HepG2 (cell line): ENCODE data around the gene RPS5. TPM values are rescaled to one million over a fixed set of nuclear protein-coding genes. Genes with fewer than 3 reads are reported as not detected.

Experiments
- ATAC-seq: fragments of 200-7000 bp; cut with Tn5 transposase; 3 replicates; pipeline ENCODE4 v1.9.1; 2020; ENCODE audit warnings: mild to moderate bottlenecking, moderate library complexity
- BruUV-seq: library from RNA; stranded (reverse); fragments of 400-500 nt; replicated peaks from 2 replicates; lab custom pipeline; 2021; lab: Mats Ljungman, UMichigan
- CTCF ChIA-PET: fragments of 300-600 bp; formaldehyde crosslinking; extraction: SDS; loops from one replicate; lab custom pipeline; 2021; ENCODE audit warnings: low total read pairs, inconsistent platforms, low intra/inter-chr PET ratio; lab: Yijun Ruan, JAX
- POLR2A ChIA-PET: fragments of 350-600 bp; sonication (Branson Sonifier 250); formaldehyde crosslinking; loops from one replicate; lab custom pipeline; 2020; ENCODE audit warnings: antibody characterized with exemption, inconsistent platforms; lab: Yijun Ruan, JAX
- DNase-seq: peaks from one replicate; pipeline ENCODE4 v3.0.0-alpha.2; 2015; ENCODE audit warnings: low spot score
- FAIRE-seq: peaks from 3 replicates; lab custom pipeline; 2011; peaks lifted over from hg19 to GRCh38; lab: Jason Lieb, UNC
- H2AFZ ChIP-seq: one replicate; pipeline ENCODE4 v1.6.1; 2011; ENCODE audit warnings: low read length, inconsistent platforms
- H3K27ac ChIP-seq: fragments of 300-600 bp; 3 replicates; pipeline ENCODE4 v1.8.0; 2011; ENCODE audit warnings: mixed run types, mild to moderate bottlenecking, mixed read lengths, low read length, inconsistent platforms; ENCODE audit not compliant: insufficient read depth; ENCODE audit errors: extremely low read length
- H3K27me3 ChIP-seq, 2 experiments: fragments of 200-600 bp in 1 of 2; 2 replicates in 1 of 2; 3 replicates in 1 of 2; pipeline versions ENCODE4 v1.6.0 to v1.8.0; 2011; ENCODE audit warnings: low read length in 2 of 2, mild to moderate bottlenecking in 2 of 2, moderate library complexity in 2 of 2, inconsistent platforms in 1 of 2; ENCODE audit not compliant: insufficient read depth in 2 of 2, control insufficient read depth in 1 of 2
- H3K36me3 ChIP-seq, 2 experiments: fragments of 200-600 bp in 1 of 2; replicated peaks in 1 of 2; 2 replicates in 1 of 2; 3 replicates in 1 of 2; pipeline versions ENCODE4 v1.5.1 to v1.8.0; 2011; ENCODE audit warnings: low read length in 2 of 2, inconsistent platforms in 1 of 2; ENCODE audit not compliant: insufficient read depth in 2 of 2, control insufficient read depth in 1 of 2
- H3K4me1 ChIP-seq: 2 replicates; pipeline ENCODE4 v1.5.1; 2012; ENCODE audit warnings: low read length, inconsistent platforms; ENCODE audit not compliant: insufficient read depth
- H3K4me2 ChIP-seq: 2 replicates; pipeline ENCODE4 v1.6.0; 2011; ENCODE audit warnings: low read depth, low read length, inconsistent platforms
- H3K4me3 ChIP-seq, 3 experiments: fragments of 200-600 bp in 1 of 3; sonication (generic), shearing (Covaris generic) in 1 of 3; replicated peaks in 1 of 3; 2 replicates each; pipeline ENCODE4 v1.5.1; 2011 to 2016; ENCODE audit warnings: low read length in 3 of 3, inconsistent platforms in 2 of 3, low read depth in 2 of 3, mild to moderate bottlenecking in 2 of 3, control low read depth in 1 of 3, mixed read lengths in 1 of 3; ENCODE audit not compliant: insufficient read depth in 1 of 3
- H3K79me2 ChIP-seq: one replicate; pipeline ENCODE4 v1.6.1; 2011; ENCODE audit warnings: low read length, inconsistent platforms; ENCODE audit not compliant: insufficient read depth
- H3K9ac ChIP-seq: 2 replicates; pipeline ENCODE4 v1.6.0; 2011; ENCODE audit warnings: mild to moderate bottlenecking, low read depth, low read length, inconsistent platforms; ENCODE audit not compliant: insufficient read depth
- H3K9me3 ChIP-seq: 2 replicates; pipeline ENCODE4 v1.5.1; 2012; ENCODE audit warnings: mild to moderate bottlenecking, low read length
- H4K20me1 ChIP-seq: 2 replicates; pipeline ENCODE4 v1.6.0; 2011; ENCODE audit warnings: inconsistent platforms, mild to moderate bottlenecking, low read length, moderate library complexity; ENCODE audit not compliant: insufficient read depth
- ARID2 ChIP-seq: sonication (generic); formaldehyde crosslinking; IDR thresholded peaks from 2 replicates; pipeline ENCODE4 v1.8.1; 2022; ENCODE audit warnings: mild to moderate bottlenecking, missing genetic modification reagents, borderline replicate concordance
- GFI1 ChIP-seq: sonication (generic); formaldehyde crosslinking; IDR thresholded peaks from 2 replicates; pipeline ENCODE4 v1.5.0; 2020; ENCODE audit warnings: missing genetic modification reagents, mild to moderate bottlenecking, borderline replicate concordance
- HNF4G ChIP-seq, 2 experiments: sonication (generic) in 1 of 2; formaldehyde crosslinking in 1 of 2; IDR thresholded peaks; 2 replicates each; pipeline versions ENCODE4 v1.4.0 to v1.6.1; 2011 to 2020; ENCODE audit warnings: borderline replicate concordance in 2 of 2, low read depth in 2 of 2, mild to moderate bottlenecking in 2 of 2, low read length in 1 of 2, missing genetic modification reagents in 1 of 2, moderate library complexity in 1 of 2
- KAT8 ChIP-seq: IDR thresholded peaks from 2 replicates; pipeline ENCODE4 v1.6.1; 2016; ENCODE audit warnings: missing genetic modification reagents, missing compliant biosample characterization
- KLF16 ChIP-seq, 2 experiments: sonication (generic) in 1 of 2; formaldehyde crosslinking in 1 of 2; IDR thresholded peaks; 2 replicates each; pipeline versions ENCODE4 v1.6.1 to v1.8.0; 2016 to 2023; ENCODE audit warnings: missing genetic modification reagents in 2 of 2, missing compliant biosample characterization in 1 of 2
- PRPF4 ChIP-seq: fragments of 200-400 bp; formaldehyde crosslinking; IDR thresholded peaks from 2 replicates; pipeline ENCODE4 v1.6.1; 2016; ENCODE audit warnings: low read length, low read depth; ENCODE audit not compliant: poor library complexity, severe bottlenecking
- RCOR2 ChIP-seq: IDR thresholded peaks from 2 replicates; pipeline ENCODE4 v1.6.1; 2016; ENCODE audit warnings: missing biosample characterization, missing genetic modification reagents
- TP53 ChIP-seq: sonication (generic); formaldehyde crosslinking; conservative IDR thresholded peaks from 2 replicates; pipeline ENCODE4 v1.4.0; 2020; ENCODE audit warnings: missing genetic modification reagents
- ZBTB38 ChIP-seq: sonication (generic); formaldehyde crosslinking; IDR thresholded peaks from 2 replicates; pipeline ENCODE4 v1.5.1; 2020; ENCODE audit warnings: mild to moderate bottlenecking, missing genetic modification reagents
- ZNF790 ChIP-seq: sonication (generic); formaldehyde crosslinking; IDR thresholded peaks from 2 replicates; pipeline ENCODE4 v1.8.0; 2022; ENCODE audit warnings: missing genetic modification reagents, mild to moderate bottlenecking, borderline replicate concordance
- WGBS: methylation state at CpG from one replicate; pipeline ENCODE4 v1.1.6; 2017; ENCODE audit warnings: low lambda C conversion rate; 5-methylcytosine and 5-hydroxymethylcytosine counted together
- in situ Hi-C: cut with HindIII; loops from 2 replicates; pipeline ENCODE4 v1.10.0; 2017; ENCODE audit warnings: low pct_unique_long_range_greater_than_20kb; ENCODE audit not compliant: extremely low pct_ligation_motif_present
- intact Hi-C: fragments of 100-400 bp; cut with micrococcal nuclease; formaldehyde crosslinking; loops from one replicate; pipeline ENCODE4 v1.10.0; 2022; ENCODE audit not compliant: unreplicated experiment
- polyA plus RNA-seq, 8 experiments: library from polyadenylated mRNA; depleted of rRNA in 3 of 8; stranded (reverse) in 7 of 8; unstranded in 1 of 8; fragments of >200 nt; fragmentation: Illumina TruSeq in 4 of 8; extraction: Trizol in 4 of 8; gene quantifications; 2 replicates each; pipeline versions ENCODE4 v1.2.1 to v1.2.3, GENCODE V29; 2011 to 2016; ENCODE audit warnings: low read depth in 4 of 8, missing spikeins in 1 of 8, mixed read lengths in 1 of 8; ENCODE audit not compliant: insufficient read depth in 1 of 8
- total RNA-seq, 5 experiments: library from RNA; depleted of rRNA; stranded (reverse); fragments of >200 nt; fragmentation: Illumina TruSeq; extraction: Trizol; gene quantifications; 2 replicates each; pipeline ENCODE4 v1.2.3, GENCODE V29; 2016; ENCODE audit warnings: low read depth in 1 of 5
- TF ChIP-seq, protein P1 (sequence below): sonication (generic); formaldehyde crosslinking; IDR thresholded peaks from 2 replicates; pipeline ENCODE4 v1.4.0; 2020; ENCODE audit warnings: missing genetic modification reagents, borderline replicate concordance
- TF ChIP-seq, protein P2 (sequence below): sonication (generic); formaldehyde crosslinking; IDR thresholded peaks from 2 replicates; pipeline ENCODE4 v1.5.0; 2020; ENCODE audit warnings: mild to moderate bottlenecking, missing genetic modification reagents, moderate library complexity
- TF ChIP-seq, protein P3 (sequence below): sonication (generic); formaldehyde crosslinking; IDR thresholded peaks from 2 replicates; pipeline ENCODE4 v1.5.0; 2020; ENCODE audit warnings: mild to moderate bottlenecking, missing genetic modification reagents, borderline replicate concordance

The RPS5 gene
- total and polyA plus RNA-seq, 2 of the 13 experiments (the other 11 are each of a cell fraction or from before 2014, with no cell fraction given): 1,544 to 4,408 TPM

DNA sequence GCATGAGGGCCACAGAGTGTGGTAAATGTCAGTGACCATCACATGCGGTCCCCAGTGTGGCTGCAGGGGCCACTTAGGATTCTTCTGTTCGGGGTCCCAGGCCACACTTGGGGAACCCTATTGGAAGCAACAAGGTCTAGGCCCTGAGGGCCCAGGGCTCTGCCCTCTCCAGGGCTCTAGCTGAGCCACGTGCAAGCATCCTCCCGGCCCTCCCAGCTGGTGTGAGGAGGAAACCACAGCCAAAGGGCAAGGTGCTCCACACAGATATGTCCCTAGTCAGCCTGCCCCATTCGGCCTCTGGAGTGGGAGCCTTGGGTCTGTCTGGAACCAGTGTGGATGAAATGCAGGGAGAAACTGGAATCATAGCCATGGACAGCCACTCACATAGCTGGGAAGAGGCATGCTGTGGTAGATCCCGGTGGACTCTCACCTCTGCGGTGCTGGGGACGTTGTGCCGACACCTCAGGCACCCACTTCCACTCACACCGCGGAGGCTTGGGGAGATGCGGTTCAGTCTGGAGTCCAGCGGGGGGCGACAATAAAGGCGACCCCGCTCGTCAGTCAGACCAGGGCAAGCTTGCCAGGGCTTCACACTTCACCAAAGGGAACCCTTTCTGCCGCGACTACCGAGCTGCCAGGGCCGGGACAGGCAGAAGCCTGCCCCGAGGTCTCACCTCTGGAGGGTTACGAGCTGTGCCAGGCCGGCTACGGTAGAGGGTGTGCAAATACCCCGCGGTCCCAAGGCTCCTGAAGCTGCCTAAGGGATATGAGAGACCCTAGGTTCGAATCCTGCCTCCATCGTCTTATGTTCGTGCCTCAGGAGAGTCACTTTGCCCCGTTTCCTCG is 20.3 kb upstream of the RPS5 start:
- intact Hi-C loops: no loop called here
- POLR2A ChIA-PET: no interaction called here
- no peak for TF ChIP-seq RCOR2
- TF ChIP-seq, protein P1, sequence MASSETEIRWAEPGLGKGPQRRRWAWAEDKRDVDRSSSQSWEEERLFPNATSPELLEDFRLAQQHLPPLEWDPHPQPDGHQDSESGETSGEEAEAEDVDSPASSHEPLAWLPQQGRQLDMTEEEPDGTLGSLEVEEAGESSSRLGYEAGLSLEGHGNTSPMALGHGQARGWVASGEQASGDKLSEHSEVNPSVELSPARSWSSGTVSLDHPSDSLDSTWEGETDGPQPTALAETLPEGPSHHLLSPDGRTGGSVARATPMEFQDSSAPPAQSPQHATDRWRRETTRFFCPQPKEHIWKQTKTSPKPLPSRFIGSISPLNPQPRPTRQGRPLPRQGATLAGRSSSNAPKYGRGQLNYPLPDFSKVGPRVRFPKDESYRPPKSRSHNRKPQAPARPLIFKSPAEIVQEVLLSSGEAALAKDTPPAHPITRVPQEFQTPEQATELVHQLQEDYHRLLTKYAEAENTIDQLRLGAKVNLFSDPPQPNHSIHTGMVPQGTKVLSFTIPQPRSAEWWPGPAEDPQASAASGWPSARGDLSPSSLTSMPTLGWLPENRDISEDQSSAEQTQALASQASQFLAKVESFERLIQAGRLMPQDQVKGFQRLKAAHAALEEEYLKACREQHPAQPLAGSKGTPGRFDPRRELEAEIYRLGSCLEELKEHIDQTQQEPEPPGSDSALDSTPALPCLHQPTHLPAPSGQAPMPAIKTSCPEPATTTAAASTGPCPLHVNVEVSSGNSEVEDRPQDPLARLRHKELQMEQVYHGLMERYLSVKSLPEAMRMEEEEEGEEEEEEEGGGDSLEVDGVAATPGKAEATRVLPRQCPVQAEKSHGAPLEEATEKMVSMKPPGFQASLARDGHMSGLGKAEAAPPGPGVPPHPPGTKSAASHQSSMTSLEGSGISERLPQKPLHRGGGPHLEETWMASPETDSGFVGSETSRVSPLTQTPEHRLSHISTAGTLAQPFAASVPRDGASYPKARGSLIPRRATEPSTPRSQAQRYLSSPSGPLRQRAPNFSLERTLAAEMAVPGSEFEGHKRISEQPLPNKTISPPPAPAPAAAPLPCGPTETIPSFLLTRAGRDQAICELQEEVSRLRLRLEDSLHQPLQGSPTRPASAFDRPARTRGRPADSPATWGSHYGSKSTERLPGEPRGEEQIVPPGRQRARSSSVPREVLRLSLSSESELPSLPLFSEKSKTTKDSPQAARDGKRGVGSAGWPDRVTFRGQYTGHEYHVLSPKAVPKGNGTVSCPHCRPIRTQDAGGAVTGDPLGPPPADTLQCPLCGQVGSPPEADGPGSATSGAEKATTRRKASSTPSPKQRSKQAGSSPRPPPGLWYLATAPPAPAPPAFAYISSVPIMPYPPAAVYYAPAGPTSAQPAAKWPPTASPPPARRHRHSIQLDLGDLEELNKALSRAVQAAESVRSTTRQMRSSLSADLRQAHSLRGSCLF: no peak
- no peak for TF ChIP-seq GFI1 (CRISPR knock-in tag)
- no peak for TF ChIP-seq PRPF4
- peak; percentile 86 for TF ChIP-seq ZBTB38
- TF ChIP-seq HNF4G (IDR thresholded peaks at IDR 0.05; ENCODE audit: borderline replicate concordance, low read depth, low read length): no peak
- no peak for TF ChIP-seq HNF4G (CRISPR knock-in tag; IDR thresholded peaks at IDR 0.05; ENCODE audit: borderline replicate concordance, low read depth)
- no peak for TF ChIP-seq KLF16 (CRISPR knock-in tag; IDR thresholded peaks at IDR 0.05)
- TF ChIP-seq TP53 (CRISPR knock-in tag): no peak
- no peak for TF ChIP-seq ARID2 (CRISPR knock-in tag)
- TF ChIP-seq ZNF790 (CRISPR knock-in tag): no peak
- TF ChIP-seq, protein P2, sequence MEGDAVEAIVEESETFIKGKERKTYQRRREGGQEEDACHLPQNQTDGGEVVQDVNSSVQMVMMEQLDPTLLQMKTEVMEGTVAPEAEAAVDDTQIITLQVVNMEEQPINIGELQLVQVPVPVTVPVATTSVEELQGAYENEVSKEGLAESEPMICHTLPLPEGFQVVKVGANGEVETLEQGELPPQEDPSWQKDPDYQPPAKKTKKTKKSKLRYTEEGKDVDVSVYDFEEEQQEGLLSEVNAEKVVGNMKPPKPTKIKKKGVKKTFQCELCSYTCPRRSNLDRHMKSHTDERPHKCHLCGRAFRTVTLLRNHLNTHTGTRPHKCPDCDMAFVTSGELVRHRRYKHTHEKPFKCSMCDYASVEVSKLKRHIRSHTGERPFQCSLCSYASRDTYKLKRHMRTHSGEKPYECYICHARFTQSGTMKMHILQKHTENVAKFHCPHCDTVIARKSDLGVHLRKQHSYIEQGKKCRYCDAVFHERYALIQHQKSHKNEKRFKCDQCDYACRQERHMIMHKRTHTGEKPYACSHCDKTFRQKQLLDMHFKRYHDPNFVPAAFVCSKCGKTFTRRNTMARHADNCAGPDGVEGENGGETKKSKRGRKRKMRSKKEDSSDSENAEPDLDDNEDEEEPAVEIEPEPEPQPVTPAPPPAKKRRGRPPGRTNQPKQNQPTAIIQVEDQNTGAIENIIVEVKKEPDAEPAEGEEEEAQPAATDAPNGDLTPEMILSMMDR (CRISPR knock-in tag): peak; percentile 35
- no peak for TF ChIP-seq KAT8
- TF ChIP-seq, protein P3, sequence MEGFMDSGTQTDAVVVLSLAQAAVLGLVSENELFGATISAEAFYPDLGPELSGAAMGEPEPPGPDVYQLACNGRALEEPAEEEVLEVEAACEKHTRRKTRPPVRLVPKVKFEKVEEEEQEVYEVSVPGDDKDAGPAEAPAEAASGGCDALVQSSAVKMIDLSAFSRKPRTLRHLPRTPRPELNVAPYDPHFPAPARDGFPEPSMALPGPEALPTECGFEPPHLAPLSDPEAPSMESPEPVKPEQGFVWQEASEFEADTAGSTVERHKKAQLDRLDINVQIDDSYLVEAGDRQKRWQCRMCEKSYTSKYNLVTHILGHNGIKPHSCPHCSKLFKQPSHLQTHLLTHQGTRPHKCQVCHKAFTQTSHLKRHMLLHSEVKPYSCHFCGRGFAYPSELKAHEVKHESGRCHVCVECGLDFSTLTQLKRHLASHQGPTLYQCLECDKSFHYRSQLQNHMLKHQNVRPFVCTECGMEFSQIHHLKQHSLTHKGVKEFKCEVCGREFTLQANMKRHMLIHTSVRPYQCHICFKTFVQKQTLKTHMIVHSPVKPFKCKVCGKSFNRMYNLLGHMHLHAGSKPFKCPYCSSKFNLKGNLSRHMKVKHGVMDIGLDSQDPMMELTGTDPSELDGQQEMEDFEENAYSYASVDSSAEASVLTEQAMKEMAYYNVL: no peak

More for the DNA sequence above, 20.3 kb upstream of the RPS5 start:
- Histone ChIP-seq H3K27ac (no peak overlapping the region), H3K79me2 (no peaks in the 10 kb centered on the region), H2AFZ (no peak overlapping the region), H3K36me3 (no peaks in the 10 kb centered on the region), H3K4me3 (no peak overlapping the region), H4K20me1 (no peaks in the 10 kb centered on the region), H3K27me3 (no peaks in the 10 kb centered on the region), H3K9me3 (no peaks in the 10 kb centered on the region), H3K9ac (no peak overlapping the region), H3K4me1 (0 out of 2 replicates have a peak, but pooled peaks cover under 1% of the 10 kb centered on the region), H3K4me2 (no peak overlapping the region)
- DNase-seq: no peak
- CTCF ChIA-PET: no interaction called here
- in situ Hi-C loops: no loop called here
- BruUV-seq: no TSS peak
- FAIRE-seq: no peak
- no peak for ATAC-seq
- 81% methylated on average over 19 of the region's 32 CpGs for WGBS
